ENCODE data around the gene PRELP.

Gene PRELP

GRCh38 chr1:203495845-203496244 lies 20.2 kb downstream of the PRELP start:
- no peak overlapping the region for H3K4me3 ChIP-seq (ENCODE audit: insufficient read length, low read depth)
- no peak for TF ChIP-seq YY1 (IDR thresholded peaks at IDR 0.05; ENCODE audit: insufficient read depth, insufficient read length)
- no peak for TF ChIP-seq SUZ12 (IDR thresholded peaks at IDR 0.05; ENCODE audit: extremely low read depth, insufficient read depth, insufficient read length)
- TF ChIP-seq ZNF274 (IDR thresholded peaks at IDR 0.05; ENCODE audit: low read depth, low read length) = no peak
- no peaks in the 10 kb centered on the region for H3K9me3 ChIP-seq (ENCODE audit: insufficient read depth, low read length)
- H3K36me3 ChIP-seq (ENCODE audit: insufficient read depth, insufficient read length, low read length) = no peaks in the 10 kb centered on the region
- no peak overlapping the region for H3K9ac ChIP-seq (ENCODE audit: insufficient read length, low read depth)
- H3K4me1 ChIP-seq (ENCODE audit: insufficient read depth, insufficient read length) = peaks cover 7% of the 10 kb centered on the region
- no peak for DNase-seq (ENCODE audit: low read depth, low spot score)
- H3K27me3 ChIP-seq (ENCODE audit: insufficient read depth, insufficient read length) = no peaks in the 10 kb centered on the region

- Histone ChIP-seq H3K36me3 (ENCODE audit: insufficient read depth, insufficient read length, low read length) (no peaks in the 10 kb centered on the region), H3K4me1 (ENCODE audit: insufficient read depth, insufficient read length) (no peaks in the 10 kb centered on the region), H3K27me3 (ENCODE audit: insufficient read depth, insufficient read length) (no peaks in the 10 kb centered on the region), H3K9ac (ENCODE audit: insufficient read length, low read depth) (no peak overlapping the region), H3K9me3 (ENCODE audit: insufficient read depth, low read length) (no peaks in the 10 kb centered on the region), H3K4me3 (ENCODE audit: insufficient read length, low read depth) (no peak overlapping the region)
- no peak for TF ChIP-seq YY1 (IDR thresholded peaks at IDR 0.05; ENCODE audit: insufficient read depth, insufficient read length)
- TF ChIP-seq ZNF274 (IDR thresholded peaks at IDR 0.05; ENCODE audit: low read depth, low read length) = no peak
- no peak for TF ChIP-seq SUZ12 (IDR thresholded peaks at IDR 0.05; ENCODE audit: extremely low read depth, insufficient read depth, insufficient read length)
- DNase-seq (ENCODE audit: low read depth, low spot score) = no peak
These were observed 21.7 kb downstream of the PRELP start for GRCh38 chr1:203497269-203497777.

- Histone ChIP-seq H3K27me3 (ENCODE audit: insufficient read depth, insufficient read length) (peaks cover 5% of the 10 kb centered on the region), H3K9me3 (ENCODE audit: insufficient read depth, low read length) (no peaks in the 10 kb centered on the region), H3K4me1 (ENCODE audit: insufficient read depth, insufficient read length) (no peaks in the 10 kb centered on the region), H3K36me3 (ENCODE audit: insufficient read depth, insufficient read length, low read length) (no peaks in the 10 kb centered on the region), H3K4me3 (ENCODE audit: insufficient read length, low read depth) (no peak overlapping the region), H3K9ac (ENCODE audit: insufficient read length, low read depth) (no peak overlapping the region)
- no peak for DNase-seq (ENCODE audit: low read depth, low spot score)
- TF ChIP-seq SUZ12 (IDR thresholded peaks at IDR 0.05; ENCODE audit: extremely low read depth, insufficient read depth, insufficient read length) (no peak), ZNF274 (IDR thresholded peaks at IDR 0.05; ENCODE audit: low read depth, low read length) (no peak)
These were observed 24.2 kb downstream of the PRELP start for GRCh38 chr1:203499643-203500278.

- Histone ChIP-seq H3K9me3 (ENCODE audit: insufficient read depth, low read length) (no peaks in the 10 kb centered on the region), H3K9ac (ENCODE audit: insufficient read length, low read depth) (no peak overlapping the region), H3K27me3 (ENCODE audit: insufficient read depth, insufficient read length) (peaks cover 5% of the 10 kb centered on the region), H3K4me3 (ENCODE audit: insufficient read length, low read depth) (no peak overlapping the region), H3K36me3 (ENCODE audit: insufficient read depth, insufficient read length, low read length) (no peaks in the 10 kb centered on the region), H3K4me1 (ENCODE audit: insufficient read depth, insufficient read length) (no peaks in the 10 kb centered on the region)
- TF ChIP-seq YY1 (IDR thresholded peaks at IDR 0.05; ENCODE audit: insufficient read depth, insufficient read length) (no peak), SUZ12 (IDR thresholded peaks at IDR 0.05; ENCODE audit: extremely low read depth, insufficient read depth, insufficient read length) (no peak), ZNF274 (IDR thresholded peaks at IDR 0.05; ENCODE audit: low read depth, low read length) (no peak)
- DNase-seq (ENCODE audit: low read depth, low spot score) = no peak
These were observed 24.7 kb downstream of the PRELP start for GRCh38 chr1:203500279-203500678.

- H3K9ac ChIP-seq (ENCODE audit: insufficient read length, low read depth) = no peak overlapping the region
- no peak overlapping the region for H3K4me3 ChIP-seq (ENCODE audit: insufficient read length, low read depth)
- H3K36me3 ChIP-seq (ENCODE audit: insufficient read depth, insufficient read length, low read length) = no peaks in the 10 kb centered on the region
- no peaks in the 10 kb centered on the region for H3K9me3 ChIP-seq (ENCODE audit: insufficient read depth, low read length)
- TF ChIP-seq SUZ12 (IDR thresholded peaks at IDR 0.05; ENCODE audit: extremely low read depth, insufficient read depth, insufficient read length) = no peak
- TF ChIP-seq YY1 (IDR thresholded peaks at IDR 0.05; ENCODE audit: insufficient read depth, insufficient read length) = no peak
- no peak for TF ChIP-seq ZNF274 (IDR thresholded peaks at IDR 0.05; ENCODE audit: low read depth, low read length)
- peaks cover 5% of the 10 kb centered on the region for H3K27me3 ChIP-seq (ENCODE audit: insufficient read depth, insufficient read length)
- no peak for DNase-seq (ENCODE audit: low read depth, low spot score)
- H3K4me1 ChIP-seq (ENCODE audit: insufficient read depth, insufficient read length) = peaks cover 22% of the 10 kb centered on the region
These were observed 28.2 kb downstream of the PRELP start for GRCh38 chr1:203503836-203504235.

GRCh38 chr1:203504400-203505250 lies 29.0 kb downstream of the PRELP start:
- Histone ChIP-seq H3K4me3 (ENCODE audit: insufficient read length, low read depth) (no peak overlapping the region), H3K9ac (ENCODE audit: insufficient read length, low read depth) (no peak overlapping the region), H3K4me1 (ENCODE audit: insufficient read depth, insufficient read length) (peaks cover 23% of the 10 kb centered on the region), H3K36me3 (ENCODE audit: insufficient read depth, insufficient read length, low read length) (no peaks in the 10 kb centered on the region), H3K9me3 (ENCODE audit: insufficient read depth, low read length) (no peaks in the 10 kb centered on the region), H3K27me3 (ENCODE audit: insufficient read depth, insufficient read length) (peaks cover 5% of the 10 kb centered on the region)
- peak; percentile 91 for DNase-seq (ENCODE audit: low read depth, low spot score)
- TF ChIP-seq ZNF274 (IDR thresholded peaks at IDR 0.05; ENCODE audit: low read depth, low read length) = no peak
- TF ChIP-seq SUZ12 (IDR thresholded peaks at IDR 0.05; ENCODE audit: extremely low read depth, insufficient read depth, insufficient read length) = no peak
- TF ChIP-seq YY1 (IDR thresholded peaks at IDR 0.05; ENCODE audit: insufficient read depth, insufficient read length) = no peak

- TF ChIP-seq ZNF274 (IDR thresholded peaks at IDR 0.05; ENCODE audit: low read depth, low read length) = no peak
- no peak for TF ChIP-seq YY1 (IDR thresholded peaks at IDR 0.05; ENCODE audit: insufficient read depth, insufficient read length)
- TF ChIP-seq SUZ12 (IDR thresholded peaks at IDR 0.05; ENCODE audit: extremely low read depth, insufficient read depth, insufficient read length) = no peak
- peaks cover 5% of the 10 kb centered on the region for H3K27me3 ChIP-seq (ENCODE audit: insufficient read depth, insufficient read length)
These were observed 30.1 kb downstream of the PRELP start for GRCh38 chr1:203505526-203506204.

More at GRCh38 chr1:203505526-203506204, 30.1 kb downstream of the PRELP start:
- Histone ChIP-seq H3K4me1 (ENCODE audit: insufficient read depth, insufficient read length) (peaks cover 23% of the 10 kb centered on the region), H3K9me3 (ENCODE audit: insufficient read depth, low read length) (no peaks in the 10 kb centered on the region), H3K9ac (ENCODE audit: insufficient read length, low read depth) (no peak overlapping the region), H3K4me3 (ENCODE audit: insufficient read length, low read depth) (no peak overlapping the region), H3K36me3 (ENCODE audit: insufficient read depth, insufficient read length, low read length) (no peaks in the 10 kb centered on the region)
- no peak for DNase-seq (ENCODE audit: low read depth, low spot score)
